Lung (tissue), 12 donors: ENCODE measurements around the gene RPRM. TPM values are rescaled to one million over a fixed set of nuclear protein-coding genes. Genes with fewer than 3 reads are reported as not detected.

Experiments
- ATAC-seq: fragments of 200-7000 bp; cut with Tn5 transposase; one replicate; pipeline ENCODE4 v1.9.1; 2020; ENCODE audit warnings: moderate number of reproducible peaks; ENCODE audit not compliant: insufficient read depth, low FRiP score
- DNase-seq, 3 donors: peaks; one replicate each; pipeline ENCODE4 v3.0.0-alpha.2; 2013 to 2017
- H3K27ac ChIP-seq, 2 donors: one replicate each; pipeline ENCODE4 v1.5.1; 2013; ENCODE audit warnings: mild to moderate bottlenecking in 2 of 2, moderate library complexity in 2 of 2, control low read depth in 1 of 2, inconsistent platforms in 1 of 2, low read depth in 1 of 2, low read length in 1 of 2
- H3K27me3 ChIP-seq, 3 donors: one replicate each; pipeline ENCODE4 v1.5.1; 2013; ENCODE audit warnings: low read length in 2 of 3; ENCODE audit not compliant: control insufficient read depth in 3 of 3, insufficient read depth in 3 of 3
- H3K36me3 ChIP-seq, 4 donors: one replicate each; pipeline ENCODE4 v1.5.1; 2013; ENCODE audit warnings: low read length in 4 of 4, mild to moderate bottlenecking in 1 of 4, moderate library complexity in 1 of 4; ENCODE audit not compliant: control insufficient read depth in 4 of 4, insufficient read depth in 4 of 4
- H3K4me1 ChIP-seq, 5 donors: one replicate each; pipeline ENCODE4 v1.5.1; 2013; ENCODE audit warnings: low read length in 5 of 5, mild to moderate bottlenecking in 2 of 5, moderate library complexity in 1 of 5; ENCODE audit not compliant: control insufficient read depth in 5 of 5, insufficient read depth in 5 of 5
- H3K4me3 ChIP-seq: one replicate; pipeline ENCODE4 v1.5.1; 2013; ENCODE audit warnings: mild to moderate bottlenecking, control low read depth, moderate library complexity
- H3K9ac ChIP-seq, 2 donors: one replicate each; pipeline ENCODE4 v1.5.1; 2013; ENCODE audit warnings: low read length in 2 of 2, control low read depth in 1 of 2; ENCODE audit not compliant: insufficient read depth in 1 of 2
- H3K9me3 ChIP-seq, 4 donors: one replicate each; pipeline ENCODE4 v1.5.1; 2013; ENCODE audit warnings: low read length in 3 of 4, mild to moderate bottlenecking in 1 of 4, moderate library complexity in 1 of 4; ENCODE audit not compliant: control insufficient read depth in 4 of 4, insufficient read depth in 3 of 4
- CTCF ChIP-seq: IDR thresholded peaks from 2 replicates; pipeline ENCODE4 v1.5.1; 2012; ENCODE audit warnings: mild to moderate bottlenecking; ENCODE audit errors: control extremely low read depth, extremely low read depth
- WGBS, 2 donors: extraction: QIAGEN DNeasy Blood & Tissue Kit; methylation state at CpG; one replicate each; pipeline ENCODE4 v1.1.7; 2013; 5-methylcytosine and 5-hydroxymethylcytosine counted together
- polyA plus RNA-seq, 2 donors: library from polyadenylated mRNA; stranded (reverse); fragments of 200-250 nt; gene quantifications; one replicate each; pipeline ENCODE4 v1.2.1, GENCODE V29; 2013
- total RNA-seq, 2 donors: library from RNA; depleted of rRNA in 1 of 2; stranded (reverse); fragments of >200 nt in 1 of 2; gene quantifications; one replicate each; pipeline ENCODE4 v1.2.1, GENCODE V29; 2014 to 2021
- donor health status: control.
- donor health status: control.
- donor health status: Bipolar disorder and iron deficiency.
- donor health status: healthy.
- donor health status: DM: yes; HTN: yes; CAD: no.

The RPRM gene
- total and polyA plus RNA-seq, 4 donors, result 0.50 to 1.9 (median 1.1) TPM

GRCh38 chr2:153476491-153476815 lies 2.1 kb downstream of the RPRM start:
- ATAC-seq, result no peak
- Histone ChIP-seq H3K4me3 (no peak overlapping the region), H3K36me3 (no peaks in the 10 kb centered on the region), H3K9me3 (no peaks in the 10 kb centered on the region), H3K9ac (no peak overlapping the region), H3K27me3 (peaks cover 4 to 52% (median 48%) of the 10 kb centered on the region in 3 donors), H3K4me1 (peaks cover 0 to 27% (median 7%) of the 10 kb centered on the region in 5 donors), H3K27ac (no peak overlapping the region)
- WGBS, 2 donors, result 7 to 11% methylated on average over 7 of the region's 7 CpGs
- TF ChIP-seq CTCF, result no peak
- DNase-seq, result peak in 1 of 3 donors; percentile 3

DNA sequence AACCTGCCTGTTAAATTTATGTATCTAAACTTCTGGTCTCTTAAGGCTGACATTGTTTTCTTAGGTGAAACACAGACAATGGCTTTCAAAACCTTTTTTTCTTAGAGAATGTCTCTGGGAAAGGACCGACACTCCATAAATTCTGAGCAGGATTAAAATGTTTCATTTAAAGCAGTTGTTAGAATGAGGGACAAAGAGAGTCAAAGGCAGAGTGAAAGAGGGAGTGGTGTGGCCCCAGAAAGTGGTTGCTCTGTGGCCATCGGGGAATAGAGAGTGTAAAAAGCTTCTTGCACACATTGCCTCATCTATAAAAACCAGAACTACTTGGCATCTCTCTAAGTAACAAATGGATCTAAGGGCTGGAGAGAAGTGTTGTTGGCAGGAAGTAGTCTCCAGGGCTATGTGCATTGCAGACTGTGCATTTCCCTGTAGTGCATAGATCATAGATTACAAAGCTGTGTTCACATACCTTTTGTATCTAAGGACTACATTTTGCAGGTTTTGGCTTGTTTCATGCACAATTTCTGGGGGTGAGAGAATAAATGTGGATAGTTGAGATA lies 3.6 kb downstream of the RPRM start:
- WGBS, 2 donors, result 55 to 63% methylated on average over 2 of the region's 2 CpGs

DNA sequence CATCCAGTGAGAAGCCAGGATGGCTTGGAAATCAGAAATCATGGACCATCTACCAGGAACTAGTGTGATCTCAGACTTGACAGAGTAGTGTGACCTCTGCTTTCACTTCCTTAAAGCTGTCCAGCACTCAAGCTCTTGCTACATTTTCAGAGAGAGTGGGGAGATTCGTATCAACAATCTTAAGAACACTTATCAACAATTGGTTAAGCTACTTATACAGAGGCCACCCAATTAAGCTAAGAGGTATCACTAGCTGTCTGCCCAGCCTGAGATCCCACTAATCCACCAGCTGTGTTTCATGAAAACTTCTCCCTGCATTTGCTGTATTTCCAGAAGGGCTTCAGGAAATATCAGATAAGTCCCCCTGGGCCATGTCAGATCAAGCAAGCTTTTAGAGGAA lies 4.2 kb downstream of the RPRM start:
- Histone ChIP-seq H3K9me3 (no peaks in the 10 kb centered on the region), H3K27me3 (peaks cover 4 to 45% (median 40%) of the 10 kb centered on the region in 3 donors), H3K4me1 (peaks cover 0 to 25% (median 7%) of the 10 kb centered on the region in 5 donors), H3K4me3 (no peak overlapping the region), H3K36me3 (no peaks in the 10 kb centered on the region), H3K9ac (no peak overlapping the region), H3K27ac (no peak overlapping the region)
- 13 to 24% methylated on average over 1 of the region's 1 CpG for WGBS, 2 donors
- no peak for ATAC-seq
- no peak for TF ChIP-seq CTCF
- DNase-seq, result no peak

More for the DNA sequence above, 3.6 kb downstream of the RPRM start:
- TF ChIP-seq CTCF, result no peak
- Histone ChIP-seq H3K27me3 (peaks cover 4 to 50% (median 45%) of the 10 kb centered on the region in 3 donors), H3K4me3 (no peak overlapping the region), H3K36me3 (no peaks in the 10 kb centered on the region), H3K9ac (no peak overlapping the region), H3K4me1 (peaks cover 0 to 27% (median 7%) of the 10 kb centered on the region in 5 donors), H3K9me3 (no peaks in the 10 kb centered on the region), H3K27ac (no peak overlapping the region)
- no peak for ATAC-seq
- DNase-seq, result no peak

DNA sequence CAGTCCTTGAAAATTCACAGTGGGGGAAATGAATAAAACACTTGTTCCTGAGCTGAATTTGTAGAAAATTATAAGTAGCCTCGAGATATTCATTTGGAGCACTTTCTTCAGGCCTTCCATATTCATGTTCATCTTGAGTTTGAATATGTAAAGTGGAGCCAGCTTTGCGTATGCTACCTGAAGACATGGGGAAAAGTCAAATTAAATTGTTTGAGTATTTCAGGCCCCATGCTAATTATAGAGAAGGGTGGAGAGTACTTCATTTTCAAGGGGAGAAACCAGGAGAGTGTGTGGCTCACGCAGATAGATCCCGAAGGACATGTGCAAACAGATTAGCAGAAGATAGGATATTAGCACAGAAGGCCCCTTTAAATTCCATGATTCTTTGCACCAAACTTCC lies 7.7 kb downstream of the RPRM start:
- Histone ChIP-seq H3K4me1 (no peaks in the 10 kb centered on the region), H3K36me3 (no peaks in the 10 kb centered on the region), H3K9me3 (no peaks in the 10 kb centered on the region), H3K9ac (no peak overlapping the region), H3K4me3 (no peak overlapping the region), H3K27me3 (peaks cover 0 to 18% (median 12%) of the 10 kb centered on the region in 3 donors), H3K27ac (no peak overlapping the region)
- DNase-seq, result no peak
- no peak for TF ChIP-seq CTCF
- no peak for ATAC-seq
- WGBS, 2 donors, result 80 to 86% methylated on average over 4 of the region's 4 CpGs
